Stimulated activated naive CD4-positive, alpha-beta T cell treated with Interleukin-2 at 50 U/mL for 16 hours (primary cell): ENCODE data around the gene SNX11.

Experiments
- DNase-seq: peaks from one replicate; lab custom pipeline; 2025; lab: John Stamatoyannopoulos, UW

The SNX11 gene

GRCh38 chr17:48131216-48131824 is 23.8 kb downstream of the SNX11 start:
- peak; percentile 24 for DNase-seq

- DNase-seq = no peak
These were observed 24.8 kb downstream of the SNX11 start for GRCh38 chr17:48132385-48132784.

DNA sequence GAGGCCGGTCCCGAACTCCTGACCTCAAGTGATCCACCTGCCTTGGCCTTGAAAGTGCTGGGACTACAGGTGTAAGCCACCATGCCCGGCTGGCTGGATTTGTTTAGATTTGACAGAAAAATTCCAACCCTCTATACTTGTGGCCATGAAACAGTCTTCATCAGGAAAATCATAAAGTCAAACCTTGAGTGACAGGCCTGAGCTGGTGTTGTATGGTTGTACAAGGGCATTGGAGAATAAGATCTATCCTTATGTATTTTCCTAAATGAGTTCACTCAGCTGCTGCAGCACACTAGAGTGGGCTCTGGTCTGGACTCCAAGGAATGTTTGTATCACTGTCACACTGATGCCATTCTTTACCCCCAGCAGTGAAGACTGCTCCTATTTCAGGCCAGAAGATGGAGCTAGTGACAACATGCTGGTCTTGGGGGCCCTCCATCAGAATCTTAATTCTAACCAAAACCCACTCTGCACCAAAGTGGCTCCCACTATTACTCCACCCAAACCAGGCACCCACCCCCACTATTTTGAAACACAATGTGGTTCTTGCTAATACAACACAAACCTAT is 27.4 kb downstream of the SNX11 start:
- DNase-seq = no peak

DNA sequence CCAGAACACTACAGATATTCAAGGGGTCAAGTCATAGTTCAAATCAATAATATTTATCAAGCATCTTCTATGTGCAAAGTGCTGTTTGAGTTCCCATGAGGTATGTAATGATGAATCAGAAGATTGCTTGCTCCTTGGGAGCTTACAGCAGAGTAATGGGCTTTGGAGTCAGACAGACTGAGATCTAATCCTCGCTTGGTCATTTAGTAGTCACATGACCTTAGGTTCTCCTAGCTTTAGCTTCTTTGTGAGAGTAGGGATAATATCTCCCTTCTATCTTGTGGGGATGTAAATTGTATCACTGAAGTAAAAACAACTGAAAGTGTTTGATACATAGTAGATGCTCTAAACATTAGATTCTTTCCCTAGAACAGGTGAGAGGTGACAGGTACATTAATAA is 30.1 kb downstream of the SNX11 start:
- DNase-seq = no peak

- DNase-seq = no peak
These were observed 32.4 kb downstream of the SNX11 start for GRCh38 chr17:48139944-48140343.

DNA sequence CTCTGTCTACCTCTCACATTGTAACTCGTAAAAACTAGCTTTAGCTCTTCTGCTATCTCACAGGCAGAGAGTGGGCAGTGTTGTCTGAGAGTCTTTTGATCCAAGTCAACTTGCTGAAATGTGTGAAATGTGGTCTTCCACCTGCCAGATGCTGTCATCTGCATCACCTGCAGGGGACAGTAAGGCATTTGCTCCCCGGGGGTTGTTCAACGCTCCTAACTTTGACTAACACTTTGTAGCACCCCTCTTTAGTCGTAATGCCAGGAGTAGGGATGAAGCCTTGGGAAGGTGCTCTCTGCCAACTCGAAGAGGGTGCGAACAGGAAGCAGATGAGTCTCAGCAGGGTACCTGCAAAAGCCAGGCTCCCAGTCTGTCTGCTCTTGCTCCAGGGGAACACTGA is 36.1 kb downstream of the SNX11 start:
- no peak for DNase-seq

DNA sequence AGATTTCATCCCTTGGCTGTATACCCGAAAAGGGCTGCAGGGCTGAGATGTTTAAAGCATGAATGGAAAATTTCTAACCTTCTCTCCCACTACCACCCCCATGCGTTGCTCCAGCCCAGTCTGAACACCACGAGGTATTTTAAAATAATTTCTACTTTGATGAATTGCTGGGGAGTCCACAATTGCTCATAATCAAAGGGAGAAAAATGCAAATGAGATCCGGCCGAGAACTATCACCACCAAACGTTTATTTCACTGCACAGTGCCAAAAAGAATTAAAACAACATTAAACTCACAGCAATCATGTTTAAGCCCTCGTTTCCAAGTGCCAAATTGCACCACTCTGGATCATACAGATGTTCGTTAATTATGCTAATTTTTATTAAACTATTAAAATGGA is 36.7 kb downstream of the SNX11 start:
- DNase-seq = no peak

DNA sequence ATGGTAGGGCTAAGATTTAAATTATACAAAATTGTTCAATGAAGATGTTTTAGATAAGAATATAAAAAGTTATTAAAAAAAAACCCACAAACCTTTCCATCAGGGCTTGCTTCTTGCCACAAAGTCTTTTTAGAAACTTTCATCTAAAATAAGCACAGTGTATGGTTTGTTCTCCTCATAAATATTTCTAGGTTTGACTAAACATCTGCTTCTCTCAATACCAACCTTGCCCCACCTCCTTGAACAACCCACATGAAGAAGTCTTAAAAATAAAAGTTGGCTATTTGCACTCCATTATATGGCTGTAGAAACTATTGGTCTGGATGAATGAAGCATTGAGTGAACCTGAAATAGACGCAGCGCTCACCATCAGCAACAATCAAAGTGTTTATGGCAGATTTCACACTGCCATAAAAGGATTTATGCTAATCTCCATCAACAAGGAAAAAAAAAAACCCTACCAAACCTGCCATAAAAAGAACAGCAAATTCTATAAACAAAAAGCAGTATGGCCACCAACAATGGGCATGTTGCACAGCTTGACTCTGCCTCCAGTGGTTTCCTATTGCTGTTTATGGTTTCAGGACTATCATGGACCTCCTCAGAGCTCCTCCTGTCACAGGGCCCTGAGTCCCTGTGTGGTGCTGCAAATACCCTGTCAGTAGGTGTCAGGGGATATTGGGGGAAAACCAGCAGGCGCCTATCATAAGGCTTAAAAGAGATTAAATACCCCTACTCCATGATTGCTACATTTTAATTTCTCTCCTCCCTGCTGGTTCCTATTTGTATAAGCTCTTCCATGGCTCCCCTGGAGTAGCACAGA is 37.6 kb downstream of the SNX11 start:
- no peak for DNase-seq

GRCh38 chr17:48148029-48148770 is 40.6 kb downstream of the SNX11 start:
- no peak for DNase-seq

DNA sequence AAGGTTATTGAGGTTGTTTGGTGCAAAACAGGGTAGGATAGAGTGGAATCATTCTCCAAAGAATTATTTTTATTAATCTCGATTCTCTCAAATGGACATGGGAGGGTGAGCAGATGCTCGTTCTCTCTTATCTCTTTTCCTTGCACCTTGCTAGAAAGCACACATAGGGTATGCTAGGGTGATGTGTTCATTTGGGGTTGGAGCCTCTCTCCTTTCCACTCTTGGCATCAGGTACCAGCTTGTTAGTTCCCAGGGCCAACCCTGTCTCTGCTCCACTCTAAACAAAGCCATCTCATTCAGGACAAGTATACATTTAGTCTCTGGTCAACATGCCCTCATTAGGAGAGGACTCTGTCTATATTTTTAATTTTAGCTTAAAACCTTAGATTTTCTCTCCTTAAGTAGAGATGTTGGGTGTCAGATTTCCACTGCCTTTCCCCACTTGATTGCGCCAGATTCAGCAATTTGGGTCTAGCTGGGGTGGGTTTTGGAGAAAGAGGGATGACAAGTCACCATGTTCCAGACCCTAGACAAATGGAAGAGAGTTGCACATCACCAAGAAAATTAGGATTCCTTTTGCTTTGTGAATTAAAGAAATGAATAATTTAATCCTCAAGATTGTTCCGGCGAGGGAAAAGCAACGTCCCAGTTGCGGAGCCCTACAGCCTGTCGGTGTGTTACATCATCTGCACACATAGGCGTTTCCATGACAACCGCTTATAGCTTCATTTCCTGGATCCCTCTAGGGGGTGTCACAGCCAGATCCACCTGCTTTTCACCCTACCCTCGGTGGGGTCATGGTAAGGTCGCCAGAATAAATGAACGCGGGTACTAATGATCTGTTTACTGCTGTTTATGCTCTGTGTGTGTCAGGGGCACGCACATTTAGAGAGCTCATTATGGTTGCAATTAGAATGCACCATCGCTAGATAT is 41.6 kb downstream of the SNX11 start:
- DNase-seq = no peak

GRCh38 chr17:48149787-48150463 is 42.4 kb downstream of the SNX11 start:
- no peak for DNase-seq

DNA sequence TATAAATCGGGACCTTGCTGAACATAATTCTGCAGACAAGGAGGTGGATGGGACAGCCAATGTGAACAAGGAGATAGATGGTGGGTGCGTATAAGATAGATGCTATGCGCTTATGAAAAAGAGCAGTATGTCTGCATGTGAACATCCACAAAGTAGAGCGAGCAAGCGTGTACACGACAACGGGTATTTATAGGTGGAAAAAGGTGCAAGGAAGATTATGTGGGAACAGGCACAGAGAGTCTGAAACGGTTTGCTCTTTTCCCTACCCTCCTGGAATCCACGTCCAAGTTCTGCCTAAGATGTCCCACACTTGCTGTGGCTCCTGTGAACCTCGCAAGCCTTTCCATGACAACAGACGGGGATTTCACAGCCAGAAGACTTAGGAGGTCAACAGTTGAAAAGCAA is 43.0 kb downstream of the SNX11 start:
- no peak for DNase-seq

GRCh38 chr17:48151220-48151619 is 43.7 kb downstream of the SNX11 start:
- DNase-seq = no peak

GRCh38 chr17:48152289-48152688 is 44.7 kb downstream of the SNX11 start:
- no peak for DNase-seq

- DNase-seq = no peak
These were observed 46.3 kb downstream of the SNX11 start for GRCh38 chr17:48153691-48154358.

- no peak for DNase-seq
These were observed 48.5 kb downstream of the SNX11 start for GRCh38 chr17:48155889-48156611.

GRCh38 chr17:48159232-48159631 is 51.7 kb downstream of the SNX11 start:
- DNase-seq = no peak

GRCh38 chr17:48160177-48161081 is 52.9 kb downstream of the SNX11 start:
- no peak for DNase-seq
